ENCODE measurements around the gene PDK2.

Gene PDK2

GRCh38 chr17:50120475-50121253 is 25.5 kb downstream of the PDK2 start:
- DNase-seq, result peak; percentile 4

DNA sequence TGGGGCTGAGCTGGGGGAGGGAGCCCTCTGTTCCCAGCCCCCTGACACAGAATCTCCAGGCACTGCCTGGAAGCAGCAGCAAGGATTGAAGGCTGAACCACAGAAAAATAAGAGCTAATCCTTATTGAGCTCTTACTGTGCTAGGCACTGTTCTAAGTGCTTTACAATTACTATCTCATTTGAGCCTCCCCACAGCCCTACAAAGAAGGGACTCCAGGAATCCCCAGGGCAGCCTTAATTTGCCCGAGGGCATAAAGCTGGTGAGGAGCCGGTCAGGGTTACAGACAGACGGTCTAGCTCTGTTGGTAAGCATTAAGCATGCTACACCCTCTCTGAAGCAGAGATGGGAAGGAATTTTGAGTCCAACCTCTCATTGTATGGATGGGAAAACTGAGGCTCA is 27.8 kb downstream of the PDK2 start:
- DNase-seq, result peak; percentile 12

DNA sequence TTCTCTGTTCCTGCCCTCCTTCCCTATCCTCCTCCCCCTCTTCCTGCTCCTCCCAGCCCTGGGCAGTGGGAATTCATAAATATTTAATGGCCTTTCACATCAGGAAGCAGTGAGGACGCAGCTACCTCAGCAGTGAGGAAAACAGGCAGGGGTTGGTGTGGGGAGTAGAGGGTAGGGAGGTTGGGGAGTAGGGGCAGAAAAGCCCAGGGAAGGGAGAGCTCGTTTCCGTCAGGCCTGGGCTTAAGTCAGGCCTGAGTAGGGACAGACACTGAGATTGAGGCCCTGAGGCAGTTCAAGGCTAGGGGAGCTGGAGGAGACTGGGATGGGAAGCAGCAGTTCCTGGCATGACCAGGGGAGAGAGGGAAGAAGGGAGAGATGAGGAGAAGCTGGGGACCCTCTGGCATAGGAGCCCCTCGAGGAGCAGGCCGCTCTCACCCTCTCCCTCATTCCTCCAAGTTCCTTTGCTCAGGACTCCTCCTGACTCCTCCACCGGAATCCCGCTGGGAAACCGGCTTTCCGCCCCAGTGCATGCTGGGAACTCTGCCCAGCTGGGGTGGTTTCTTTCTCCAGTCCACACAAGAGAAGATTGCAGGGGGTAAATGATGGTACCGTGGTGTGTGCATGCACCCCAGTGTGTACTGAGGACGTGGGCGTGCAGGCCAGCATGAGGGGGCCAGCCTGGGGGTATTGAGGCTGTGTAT is 28.6 kb downstream of the PDK2 start:
- peak; percentile 82 for DNase-seq

DNA sequence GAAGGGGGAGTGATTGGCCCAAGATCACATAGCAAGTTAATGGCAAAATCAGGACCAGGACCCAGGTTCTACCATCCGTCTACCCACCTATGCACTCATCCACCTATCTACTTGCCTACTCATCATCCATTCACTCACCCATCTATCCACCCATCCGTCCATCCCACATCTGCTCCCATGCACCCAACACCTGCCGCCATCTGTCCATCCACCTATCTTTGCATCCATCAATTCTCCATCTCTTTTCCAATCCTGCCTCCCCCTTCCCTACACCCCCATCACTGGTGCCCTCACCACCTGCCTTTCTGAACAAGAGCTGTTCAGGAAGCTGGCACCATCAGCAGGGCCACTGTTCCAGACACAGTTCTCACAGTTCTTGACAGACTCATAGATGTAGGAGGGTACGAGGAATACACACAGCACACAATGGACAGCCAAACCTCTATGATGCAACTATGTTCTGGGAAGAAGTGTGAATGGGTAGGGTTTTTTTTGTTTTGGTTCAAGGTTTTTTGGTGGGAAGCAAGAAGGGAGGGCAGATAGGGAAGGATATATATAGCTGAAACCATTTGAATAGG is 30.4 kb downstream of the PDK2 start:
- no peak for DNase-seq

- peak; percentile 9 for DNase-seq
These were observed 32.7 kb downstream of the PDK2 start for GRCh38 chr17:50127697-50128361.

DNA sequence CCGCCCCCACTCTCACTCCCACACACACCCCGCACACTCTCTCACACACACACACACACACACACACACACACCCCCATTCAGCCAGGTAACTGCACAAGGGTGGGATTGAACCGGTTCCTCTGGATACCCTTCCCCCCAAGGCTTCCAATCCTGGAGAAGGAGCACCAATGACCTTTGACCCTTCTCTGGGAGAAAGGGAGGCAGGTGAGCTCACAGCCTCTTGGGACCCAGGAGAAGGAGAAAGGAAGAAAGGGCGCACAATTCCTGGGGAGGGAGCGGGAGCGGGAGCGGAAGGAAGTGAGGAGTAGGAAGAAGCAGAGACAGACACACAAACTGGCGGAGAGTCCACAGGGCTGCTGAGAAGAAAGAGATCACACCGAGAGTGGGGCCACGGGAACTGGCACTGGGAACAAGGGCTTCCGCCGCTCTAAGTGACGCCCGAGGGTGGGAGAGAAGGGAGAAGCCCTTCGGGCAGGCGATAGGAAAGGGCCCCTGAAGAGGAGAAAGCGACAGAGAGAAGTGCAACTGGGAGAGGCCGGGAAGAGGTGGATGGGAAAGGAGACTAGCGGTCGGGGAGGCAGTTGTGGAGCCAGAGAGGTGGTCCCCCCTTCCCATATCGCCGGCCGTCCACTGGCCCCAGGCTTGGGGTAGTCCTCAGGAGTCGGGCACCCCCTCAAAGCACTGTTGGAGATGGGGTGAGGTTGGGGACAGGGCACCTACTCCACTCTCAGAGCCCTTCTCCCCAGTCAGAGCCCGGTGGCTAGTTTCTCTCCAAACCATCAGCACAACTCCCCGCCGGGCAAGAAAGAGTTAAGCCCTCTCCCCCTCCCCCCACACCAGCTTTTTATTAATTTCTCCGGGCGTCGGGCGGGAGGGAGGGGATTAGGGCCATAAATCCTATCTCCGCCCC is 33.5 kb downstream of the PDK2 start:
- DNase-seq, result peak; percentile 82

DNA sequence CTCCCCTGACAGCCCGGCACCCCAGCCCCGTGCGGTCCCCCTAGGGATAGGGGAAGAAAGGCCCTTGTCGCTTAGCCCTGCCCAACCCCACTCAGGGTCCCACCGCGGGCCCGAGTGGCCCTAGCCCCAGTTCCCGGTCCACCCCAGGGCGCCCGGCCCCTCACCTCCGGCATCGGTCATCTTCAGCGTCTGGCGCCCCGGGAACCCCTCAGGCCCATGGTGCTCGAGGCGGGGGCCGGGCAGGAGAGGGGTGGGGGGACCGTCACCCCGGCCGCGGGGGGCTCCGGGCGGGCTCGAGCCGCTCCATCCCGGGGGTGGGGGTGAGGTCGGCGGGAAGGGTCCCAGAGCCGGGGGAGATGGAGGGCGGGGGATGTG is 34.2 kb downstream of the PDK2 start:
- DNase-seq, result no peak

- DNase-seq, result peak; percentile 83
These were observed 34.8 kb downstream of the PDK2 start, which contains the start of gene SAMD14 for GRCh38 chr17:50129728-50130558. Gene SAMD14 (minus strand): TSS chr17:50130160. CDS start chr17:50124959, 5,201 bp downstream.

GRCh38 chr17:50130559-50131305 is 35.6 kb downstream of the PDK2 start:
- DNase-seq, result peak; percentile 47

DNA sequence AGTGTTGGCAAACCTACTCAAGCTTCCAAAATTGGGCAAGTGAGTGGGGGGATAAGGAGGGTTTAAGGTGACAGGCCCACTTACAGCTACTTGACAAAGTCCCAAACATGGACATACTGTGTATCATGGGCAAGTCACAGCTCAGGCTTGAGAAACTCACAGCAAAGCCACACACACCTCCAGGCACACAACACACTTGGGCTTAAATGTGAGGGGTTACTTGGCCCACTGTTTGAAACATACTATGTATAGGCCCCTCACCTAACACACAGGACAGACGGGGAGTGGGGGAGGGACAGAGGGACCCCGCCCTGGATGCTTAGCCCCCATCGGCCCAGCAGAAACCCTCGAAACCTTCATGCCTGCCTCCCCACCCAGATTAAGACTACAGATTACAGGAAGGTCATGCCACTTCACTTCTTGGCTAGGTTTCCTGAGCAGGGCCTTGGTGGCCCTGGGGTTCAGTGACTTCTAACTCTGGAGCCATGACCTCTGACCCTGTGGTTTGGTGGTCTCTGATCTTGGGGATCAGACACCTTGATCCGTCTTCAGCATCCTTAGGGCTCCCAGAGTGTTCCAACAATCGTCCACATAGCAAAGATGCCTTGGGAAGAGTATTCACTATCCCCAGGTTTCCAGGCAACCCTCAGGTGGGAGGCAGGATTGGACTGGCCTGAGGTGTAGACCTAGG is 37.1 kb downstream of the PDK2 start:
- peak; percentile 3 for DNase-seq

DNA sequence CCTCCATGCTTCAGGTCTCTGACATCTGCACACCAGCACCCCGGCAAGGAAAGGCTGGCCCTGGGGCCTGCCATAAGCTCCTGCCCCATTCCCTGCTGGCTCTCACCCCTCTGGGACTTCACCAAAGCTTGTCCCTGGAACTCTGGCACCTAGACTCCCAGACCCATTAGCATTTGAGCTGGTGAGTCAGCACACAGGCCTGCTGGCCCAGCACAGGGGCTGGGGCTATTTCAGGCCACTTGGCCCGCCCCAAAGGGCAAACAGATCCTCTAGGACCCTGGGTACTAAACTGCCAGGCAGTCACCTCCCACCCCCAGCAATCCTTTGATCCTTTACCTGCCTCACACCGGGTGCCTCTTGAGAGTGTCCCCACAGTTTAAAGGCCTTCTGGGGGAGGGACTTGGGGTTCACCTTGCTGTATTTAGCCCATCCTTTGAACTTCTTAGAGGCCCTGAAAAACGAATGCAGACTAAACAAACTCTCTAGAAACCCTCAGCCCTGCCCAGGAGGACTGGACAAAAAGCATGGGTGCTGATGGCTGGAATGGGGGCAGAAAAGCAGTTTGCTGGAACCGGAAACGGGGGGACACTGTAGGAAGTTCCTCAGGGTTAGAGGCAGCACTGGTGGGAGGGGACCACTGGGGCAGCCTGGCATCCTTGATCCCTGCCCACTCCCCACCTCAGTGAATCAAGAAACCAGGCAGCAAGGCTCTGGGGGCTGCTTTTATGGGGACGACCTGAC is 38.0 kb downstream of the PDK2 start:
- DNase-seq, result peak; percentile 7

GRCh38 chr17:50133769-50134099 is 38.6 kb downstream of the PDK2 start:
- DNase-seq, result no peak

- DNase-seq, result no peak
These were observed 39.3 kb downstream of the PDK2 start for GRCh38 chr17:50134206-50135110.

- no peak for DNase-seq
These were observed 40.4 kb downstream of the PDK2 start for GRCh38 chr17:50135316-50136095.

GRCh38 chr17:50136096-50136687 is 41.0 kb downstream of the PDK2 start:
- DNase-seq, result no peak

- DNase-seq, result no peak
These were observed 41.9 kb downstream of the PDK2 start for GRCh38 chr17:50137042-50137441.

GRCh38 chr17:50139185-50139783 is 44.1 kb downstream of the PDK2 start:
- DNase-seq, result no peak
